DND-41 (cell line): ENCODE data around the gene RBPJ.

Source experiments
- ATAC-seq: fragments of 200-7000 bp; cut with Tn5 transposase; 3 replicates; pipeline ENCODE4 v1.9.1; 2021; ENCODE audit warnings: low read depth; ENCODE audit not compliant: insufficient read depth
- DNase-seq: peaks from one replicate; pipeline ENCODE4 v3.0.0-alpha.2; 2020
- H2AFZ ChIP-seq: 2 replicates; pipeline ENCODE4 v1.6.0; 2012; ENCODE audit warnings: low read depth, low read length
- H3K27ac ChIP-seq: 2 replicates; pipeline ENCODE4 v1.5.1; 2012; ENCODE audit warnings: low read length, inconsistent platforms
- H3K27me3 ChIP-seq: fragments of 200-600 bp; sonication (generic); 2 replicates; pipeline ENCODE4 v1.6.0; 2012; ENCODE audit warnings: low read length, mild to moderate bottlenecking, inconsistent platforms; ENCODE audit not compliant: insufficient read depth, poor library complexity
- H3K36me3 ChIP-seq: 2 replicates; pipeline ENCODE4 v1.5.1; 2012; ENCODE audit warnings: low read length, inconsistent platforms; ENCODE audit not compliant: insufficient read depth
- H3K4me1 ChIP-seq: 2 replicates; pipeline ENCODE4 v1.5.1; 2012; ENCODE audit warnings: mild to moderate bottlenecking, low read length; ENCODE audit not compliant: insufficient read depth
- H3K4me2 ChIP-seq: 2 replicates; pipeline ENCODE4 v1.6.0; 2012; ENCODE audit warnings: mild to moderate bottlenecking, moderate library complexity, low read length, inconsistent platforms; ENCODE audit not compliant: insufficient read depth
- H3K4me3 ChIP-seq, 2 experiments: fragments of 200-600 bp in 1 of 2; shearing (Covaris generic) in 1 of 2; 2 replicates each; pipeline ENCODE4 v1.5.1; 2012 to 2016; ENCODE audit warnings: inconsistent platforms in 2 of 2, low read length in 2 of 2, mild to moderate bottlenecking in 2 of 2, low read depth in 1 of 2, moderate library complexity in 1 of 2
- H3K79me2 ChIP-seq: 2 replicates; pipeline ENCODE4 v1.6.0; 2012; ENCODE audit warnings: low read length, inconsistent platforms; ENCODE audit not compliant: insufficient read depth
- H3K9ac ChIP-seq: 2 replicates; pipeline ENCODE4 v1.6.0; 2012; ENCODE audit warnings: low read depth, mild to moderate bottlenecking, inconsistent platforms, low read length, moderate library complexity
- H3K9me3 ChIP-seq: 2 replicates; pipeline ENCODE4 v1.5.1; 2012; ENCODE audit warnings: low read length, moderate library complexity, mild to moderate bottlenecking, inconsistent platforms; ENCODE audit not compliant: insufficient read depth, severe bottlenecking
- H4K20me1 ChIP-seq: 2 replicates; pipeline ENCODE4 v1.6.0; 2012; ENCODE audit warnings: low read length; ENCODE audit not compliant: insufficient read depth
- EZH2 ChIP-seq: IDR thresholded peaks from 3 replicates; pipeline ENCODE4 v1.6.1; 2012; ENCODE audit warnings: borderline replicate concordance, low read depth, mild to moderate bottlenecking, moderate library complexity, low read length, inconsistent platforms; ENCODE audit not compliant: severe bottlenecking
- TF ChIP-seq, protein P1 (sequence below): IDR thresholded peaks from 2 replicates; pipeline ENCODE4 v1.5.1; 2012; ENCODE audit warnings: borderline replicate concordance, low read length, moderate library complexity, mild to moderate bottlenecking; ENCODE audit not compliant: poor library complexity, severe bottlenecking; ENCODE audit errors: extremely low read depth

RBPJ gene

DNA sequence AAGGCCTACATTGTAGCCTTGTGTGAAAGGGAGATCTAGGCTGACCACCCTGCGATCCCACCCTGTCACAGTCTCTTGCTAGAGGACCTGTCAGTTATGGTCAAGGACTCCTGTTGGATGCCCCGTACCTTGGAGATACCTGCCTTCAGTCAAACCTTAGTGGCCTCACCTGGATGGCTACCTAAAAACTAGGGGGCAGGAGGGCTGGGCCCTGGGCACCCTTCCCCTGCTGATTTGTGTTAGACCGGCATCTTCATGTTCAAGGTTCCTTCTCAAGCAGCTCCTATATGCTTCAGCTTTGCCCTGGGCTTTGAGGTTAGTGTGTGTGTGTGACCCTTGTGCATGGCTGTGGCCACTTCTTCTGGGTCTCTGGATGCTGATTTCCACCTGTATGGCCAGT lies 134.1 kb downstream of the RBPJ start:
- TF ChIP-seq, protein P1, sequence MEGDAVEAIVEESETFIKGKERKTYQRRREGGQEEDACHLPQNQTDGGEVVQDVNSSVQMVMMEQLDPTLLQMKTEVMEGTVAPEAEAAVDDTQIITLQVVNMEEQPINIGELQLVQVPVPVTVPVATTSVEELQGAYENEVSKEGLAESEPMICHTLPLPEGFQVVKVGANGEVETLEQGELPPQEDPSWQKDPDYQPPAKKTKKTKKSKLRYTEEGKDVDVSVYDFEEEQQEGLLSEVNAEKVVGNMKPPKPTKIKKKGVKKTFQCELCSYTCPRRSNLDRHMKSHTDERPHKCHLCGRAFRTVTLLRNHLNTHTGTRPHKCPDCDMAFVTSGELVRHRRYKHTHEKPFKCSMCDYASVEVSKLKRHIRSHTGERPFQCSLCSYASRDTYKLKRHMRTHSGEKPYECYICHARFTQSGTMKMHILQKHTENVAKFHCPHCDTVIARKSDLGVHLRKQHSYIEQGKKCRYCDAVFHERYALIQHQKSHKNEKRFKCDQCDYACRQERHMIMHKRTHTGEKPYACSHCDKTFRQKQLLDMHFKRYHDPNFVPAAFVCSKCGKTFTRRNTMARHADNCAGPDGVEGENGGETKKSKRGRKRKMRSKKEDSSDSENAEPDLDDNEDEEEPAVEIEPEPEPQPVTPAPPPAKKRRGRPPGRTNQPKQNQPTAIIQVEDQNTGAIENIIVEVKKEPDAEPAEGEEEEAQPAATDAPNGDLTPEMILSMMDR: no peak
- no peak for TF ChIP-seq EZH2
- ATAC-seq: no peak
- Histone ChIP-seq H3K9me3 (no peaks in the 10 kb centered on the region), H3K4me1 (peaks cover 14% of the 10 kb centered on the region), H3K36me3 (no peaks in the 10 kb centered on the region), H3K4me3 (no peak overlapping the region), H4K20me1 (no peaks in the 10 kb centered on the region), H2AFZ (no peak overlapping the region), H3K9ac (no peak overlapping the region), H3K4me2 (no peak overlapping the region), H3K27me3 (no peaks in the 10 kb centered on the region), H3K79me2 (no peaks in the 10 kb centered on the region), H3K27ac (no peak overlapping the region)
- DNase-seq: no peak

- ATAC-seq (no peak), DNase-seq (no peak)
- Histone ChIP-seq H3K27ac (no peak overlapping the region), H3K27me3 (no peaks in the 10 kb centered on the region), H3K9me3 (no peaks in the 10 kb centered on the region), H3K4me3 (no peak overlapping the region), H3K36me3 (no peaks in the 10 kb centered on the region), H2AFZ (no peak overlapping the region), H3K4me2 (no peak overlapping the region), H3K9ac (no peak overlapping the region), H4K20me1 (no peaks in the 10 kb centered on the region), H3K4me1 (peaks cover 14% of the 10 kb centered on the region), H3K79me2 (no peaks in the 10 kb centered on the region)
- TF ChIP-seq, protein P1: no peak
- TF ChIP-seq EZH2: no peak
These were observed 134.8 kb downstream of the RBPJ start for GRCh38 chr4:26455571-26455970.

GRCh38 chr4:26457412-26457811 lies 136.6 kb downstream of the RBPJ start:
- Histone ChIP-seq H4K20me1 (no peaks in the 10 kb centered on the region), H3K27ac (peak overlapping the region; percentile 36), H3K79me2 (no peaks in the 10 kb centered on the region), H3K27me3 (no peaks in the 10 kb centered on the region), H3K9ac (0 out of 2 replicates have a peak overlapping the region, but pooled peaks have one; percentile 31), H2AFZ (0 out of 2 replicates have a peak overlapping the region, but pooled peaks have one; percentile 52), H3K36me3 (no peaks in the 10 kb centered on the region), H3K4me2 (no peak overlapping the region), H3K9me3 (no peaks in the 10 kb centered on the region), H3K4me1 (peaks cover 14% of the 10 kb centered on the region), H3K4me3 (no peak overlapping the region)
- ATAC-seq (no peak), DNase-seq (no peak)
- TF ChIP-seq, protein P1: no peak
- TF ChIP-seq EZH2: no peak

GRCh38 chr4:26458157-26458561 lies 137.3 kb downstream of the RBPJ start:
- H3K4me1 ChIP-seq: peaks cover 14% of the 10 kb centered on the region
- no peak for TF ChIP-seq EZH2
- TF ChIP-seq, protein P1: peak; percentile 44
- peak overlapping the region; percentile 31 for H3K9ac ChIP-seq
- H3K27me3 ChIP-seq: no peaks in the 10 kb centered on the region
- no peaks in the 10 kb centered on the region for H3K36me3 ChIP-seq
- H3K9me3 ChIP-seq: no peaks in the 10 kb centered on the region
- H3K79me2 ChIP-seq: no peaks in the 10 kb centered on the region
- H3K27ac ChIP-seq: peak overlapping the region; percentile 36
- ATAC-seq (peak; percentile 85), DNase-seq (peak; percentile 41)
- no peaks in the 10 kb centered on the region for H4K20me1 ChIP-seq
- H2AFZ ChIP-seq: peak overlapping the region; percentile 52
- H3K4me3 ChIP-seq: no peak overlapping the region
- peak overlapping the region; percentile 6; the same call in 1 of the 2 replicates for H3K4me2 ChIP-seq
